K562 (cell line): Measurements from ENCODE around the gene CBX4. TPM values are rescaled to one million over a fixed set of nuclear protein-coding genes. Genes with fewer than 3 reads are reported as not detected.

ENCODE experiments used
- BACH1 ChIP-seq: fragments of 200-800 bp; sonication (Bioruptor generic); IDR thresholded peaks from 2 replicates; pipeline ENCODE4 v1.6.1; 2016; ENCODE audit warnings: missing genetic modification characterization, missing compliant biosample characterization
- CREM ChIP-seq: IDR thresholded peaks from 2 replicates; pipeline ENCODE4 v1.6.1; 2014; ENCODE audit warnings: antibody characterized with exemption, low read depth
- ETV1 ChIP-seq: fragments of 450-650 bp; conservative IDR thresholded peaks from 2 replicates; pipeline ENCODE4 v1.6.1; 2016; ENCODE audit warnings: missing genetic modification characterization, control low read depth, low read depth, missing compliant biosample characterization
- ETV5 ChIP-seq: sonication (generic); formaldehyde crosslinking; IDR thresholded peaks from 2 replicates; pipeline ENCODE4 v1.4.0; 2020; ENCODE audit warnings: low read depth, mild to moderate bottlenecking, missing genetic modification reagents
- HNRNPL ChIP-seq: fragments of 200-400 bp; formaldehyde crosslinking; IDR thresholded peaks from 2 replicates; pipeline ENCODE4 v1.6.1; 2017; ENCODE audit warnings: low read depth, mild to moderate bottlenecking, low read length
- MGA ChIP-seq: fragments of 450-650 bp; IDR thresholded peaks from 2 replicates; pipeline ENCODE4 v1.6.1; 2016; ENCODE audit warnings: mild to moderate bottlenecking, moderate library complexity
- ZNF311 ChIP-seq: fragments of 250-450 bp; sonication (Bioruptor Pico); IDR thresholded peaks from 2 replicates; pipeline ENCODE4 v1.4.0; 2020; ENCODE audit warnings: mild to moderate bottlenecking, moderate library complexity
- polyA plus RNA-seq, 8 experiments: library from polyadenylated mRNA; depleted of rRNA in 4 of 8; stranded (reverse) in 5 of 8; unstranded in 3 of 8; fragments of >200 nt; fragmentation: Nextera tagmentation in 2 of 8; fragmentation: Illumina TruSeq in 1 of 8; extraction: Ambion mirVana in 2 of 8; extraction: Trizol in 1 of 8; gene quantifications; 2 replicates each; pipeline versions ENCODE4 v1.2.1 to v1.2.3, GENCODE V29; 2011 to 2014; ENCODE audit warnings: inconsistent platforms in 1 of 8, missing spikeins in 1 of 8
- total RNA-seq, 7 experiments: library from RNA; depleted of rRNA in 6 of 7; stranded (reverse); fragments of >200 nt in 6 of 7; fragmentation: Illumina TruSeq in 2 of 7; extraction: Trizol in 2 of 7; gene quantifications; 2 replicates each; pipeline versions ENCODE4 v1.2.1 to v1.2.3, GENCODE V29; 2011 to 2021; ENCODE audit warnings: low replicate concordance in 1 of 7
- TF ChIP-seq, protein P1 (sequence below): sonication (generic); formaldehyde crosslinking; IDR thresholded peaks from 2 replicates; pipeline ENCODE4 v1.8.0; 2022; ENCODE audit warnings: missing genetic modification reagents, mild to moderate bottlenecking, moderate library complexity, borderline replicate concordance
- TF ChIP-seq, protein P2 (sequence below), 2 experiments: IDR thresholded peaks; 2 replicates each; pipeline ENCODE4 v1.6.1; 2012; ENCODE audit warnings: improper control_type of control experiment in 2 of 2, low read depth in 2 of 2, low read length in 2 of 2, borderline replicate concordance in 1 of 2

CBX4 gene
- total and polyA plus RNA-seq, 9 of the 15 experiments (the other 6 are each of a cell fraction or from before 2014, with no cell fraction given), result 0.98 to 50.5 (median 10.0) TPM

DNA sequence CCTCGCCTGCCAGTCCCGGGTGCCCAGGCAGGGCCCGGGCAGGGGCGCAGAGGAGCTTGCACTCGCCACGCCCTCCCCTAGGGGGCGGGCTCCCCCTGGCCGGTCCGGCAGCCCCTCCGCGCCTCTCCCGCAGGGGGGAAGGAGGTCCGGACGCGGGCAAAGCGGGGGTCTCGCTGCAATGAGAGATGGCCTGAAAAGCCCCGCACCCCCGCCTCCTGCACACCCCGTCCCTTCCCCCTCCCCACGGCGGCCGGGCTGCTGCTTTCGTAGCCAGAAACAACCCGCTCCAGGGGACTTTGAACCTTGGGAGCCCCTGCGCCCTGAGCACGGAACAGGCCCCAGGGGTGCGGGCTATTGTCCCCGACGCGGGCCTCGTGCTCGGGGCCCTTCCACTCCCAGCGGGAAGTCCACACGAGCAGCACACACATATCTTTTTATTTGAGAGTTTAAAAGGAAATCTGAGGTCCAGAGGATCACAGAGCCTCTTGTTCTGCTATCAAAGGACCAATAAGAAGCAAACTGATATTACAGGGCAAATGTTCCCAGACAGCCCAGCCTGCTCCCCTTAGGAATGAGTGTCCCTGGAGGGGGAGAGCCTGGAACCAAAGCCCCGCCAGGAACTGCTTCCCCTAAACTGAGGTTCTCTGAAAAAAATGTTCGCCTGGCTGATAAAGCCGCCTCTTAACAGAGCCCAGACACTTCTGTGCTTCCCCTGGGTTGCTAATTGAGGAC lies 5.8 kb upstream of the CBX4 start (continued):
- TF ChIP-seq MGA, result peak; percentile 46
- no peak for TF ChIP-seq ETV5 (CRISPR knock-in tag)
- TF ChIP-seq, protein P1, sequence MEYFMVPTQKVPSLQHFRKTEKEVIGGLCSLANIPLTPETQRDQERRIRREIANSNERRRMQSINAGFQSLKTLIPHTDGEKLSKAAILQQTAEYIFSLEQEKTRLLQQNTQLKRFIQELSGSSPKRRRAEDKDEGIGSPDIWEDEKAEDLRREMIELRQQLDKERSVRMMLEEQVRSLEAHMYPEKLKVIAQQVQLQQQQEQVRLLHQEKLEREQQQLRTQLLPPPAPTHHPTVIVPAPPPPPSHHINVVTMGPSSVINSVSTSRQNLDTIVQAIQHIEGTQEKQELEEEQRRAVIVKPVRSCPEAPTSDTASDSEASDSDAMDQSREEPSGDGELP (CRISPR knock-in tag), result 0 out of 2 replicates have a peak, but pooled peaks have one; percentile 53
- TF ChIP-seq ETV1 (tag), result 0 out of 2 replicates have a peak, but pooled peaks have one; percentile 19
- TF ChIP-seq BACH1 (tag), result no peak
- no peak for TF ChIP-seq ZNF311
- TF ChIP-seq CREM, result no peak
- 0 out of 2 replicates have a peak, but pooled peaks have one; percentile 53 for TF ChIP-seq HNRNPL
- TF ChIP-seq, protein P2, sequence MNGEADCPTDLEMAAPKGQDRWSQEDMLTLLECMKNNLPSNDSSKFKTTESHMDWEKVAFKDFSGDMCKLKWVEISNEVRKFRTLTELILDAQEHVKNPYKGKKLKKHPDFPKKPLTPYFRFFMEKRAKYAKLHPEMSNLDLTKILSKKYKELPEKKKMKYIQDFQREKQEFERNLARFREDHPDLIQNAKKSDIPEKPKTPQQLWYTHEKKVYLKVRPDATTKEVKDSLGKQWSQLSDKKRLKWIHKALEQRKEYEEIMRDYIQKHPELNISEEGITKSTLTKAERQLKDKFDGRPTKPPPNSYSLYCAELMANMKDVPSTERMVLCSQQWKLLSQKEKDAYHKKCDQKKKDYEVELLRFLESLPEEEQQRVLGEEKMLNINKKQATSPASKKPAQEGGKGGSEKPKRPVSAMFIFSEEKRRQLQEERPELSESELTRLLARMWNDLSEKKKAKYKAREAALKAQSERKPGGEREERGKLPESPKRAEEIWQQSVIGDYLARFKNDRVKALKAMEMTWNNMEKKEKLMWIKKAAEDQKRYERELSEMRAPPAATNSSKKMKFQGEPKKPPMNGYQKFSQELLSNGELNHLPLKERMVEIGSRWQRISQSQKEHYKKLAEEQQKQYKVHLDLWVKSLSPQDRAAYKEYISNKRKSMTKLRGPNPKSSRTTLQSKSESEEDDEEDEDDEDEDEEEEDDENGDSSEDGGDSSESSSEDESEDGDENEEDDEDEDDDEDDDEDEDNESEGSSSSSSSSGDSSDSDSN (IDR thresholded peaks at IDR 0.05; ENCODE audit: borderline replicate concordance in 1 of 2, low read depth in 2 of 2, low read length in 2 of 2), result peak in 1 of 2 experiments; percentile 40; a peak in 1 of 4 replicates
